ENCODE data around the gene TMEM51.
"Not testable (repeated sequence)": the region's sequence is repeated elsewhere in the genome, so short reads cannot be mapped to it uniquely, and the experiment has no call there.

The TMEM51 gene

GRCh38 chr1:15118579-15118978 is 35.0 kb upstream of the TMEM51 start:
- no peak overlapping the region for H3K27ac Mint-ChIP-seq
- DNase-seq (ENCODE audit: low spot score), result no peak
- H3K36me3 Mint-ChIP-seq (ENCODE audit: low read depth), result no peaks in the 10 kb centered on the region
- H3K9me3 Mint-ChIP-seq, result no peaks in the 10 kb centered on the region
- H3K27me3 Mint-ChIP-seq (ENCODE audit: low read depth), result no peaks in the 10 kb centered on the region
- H3K4me1 Mint-ChIP-seq (ENCODE audit: low read depth), result no peaks in the 10 kb centered on the region
- H3K4me3 Mint-ChIP-seq, result no peak overlapping the region

GRCh38 chr1:15120251-15120945 is 33.1 kb upstream of the TMEM51 start:
- no peak overlapping the region for H3K4me3 Mint-ChIP-seq
- H3K4me1 Mint-ChIP-seq (ENCODE audit: low read depth), result no peaks in the 10 kb centered on the region
- H3K36me3 Mint-ChIP-seq (ENCODE audit: low read depth), result no peaks in the 10 kb centered on the region
- no peak overlapping the region for H3K27ac Mint-ChIP-seq
- DNase-seq (ENCODE audit: low spot score), result no peak
- H3K27me3 Mint-ChIP-seq (ENCODE audit: low read depth), result peaks cover 1% of the 10 kb centered on the region
- H3K9me3 Mint-ChIP-seq, result no peaks in the 10 kb centered on the region

- DNase-seq (ENCODE audit: low spot score), result no peak
- no peaks in the 10 kb centered on the region for H3K9me3 Mint-ChIP-seq
- no peak overlapping the region for H3K4me3 Mint-ChIP-seq
- H3K27me3 Mint-ChIP-seq (ENCODE audit: low read depth), result peaks cover 4% of the 10 kb centered on the region
- H3K27ac Mint-ChIP-seq, result no peak overlapping the region
- no peaks in the 10 kb centered on the region for H3K4me1 Mint-ChIP-seq (ENCODE audit: low read depth)
- no peaks in the 10 kb centered on the region for H3K36me3 Mint-ChIP-seq (ENCODE audit: low read depth)
Observed at GRCh38 chr1:15122331-15122730, 31.2 kb upstream of the TMEM51 start.

- DNase-seq (ENCODE audit: low spot score), result no peak
- no peak overlapping the region for H3K27ac Mint-ChIP-seq
- no peaks in the 10 kb centered on the region for H3K9me3 Mint-ChIP-seq
- no peaks in the 10 kb centered on the region for H3K4me1 Mint-ChIP-seq (ENCODE audit: low read depth)
- H3K4me3 Mint-ChIP-seq, result no peak overlapping the region
- H3K27me3 Mint-ChIP-seq (ENCODE audit: low read depth), result peaks cover 4% of the 10 kb centered on the region
- H3K36me3 Mint-ChIP-seq (ENCODE audit: low read depth), result no peaks in the 10 kb centered on the region
Observed at GRCh38 chr1:15123270-15123669, 30.3 kb upstream of the TMEM51 start.

- no peaks in the 10 kb centered on the region for H3K36me3 Mint-ChIP-seq (ENCODE audit: low read depth)
- no peaks in the 10 kb centered on the region for H3K4me1 Mint-ChIP-seq (ENCODE audit: low read depth)
- H3K4me3 Mint-ChIP-seq, result no peak overlapping the region
- H3K9me3 Mint-ChIP-seq, result no peaks in the 10 kb centered on the region
- no peak overlapping the region for H3K27ac Mint-ChIP-seq
- peaks cover 4% of the 10 kb centered on the region for H3K27me3 Mint-ChIP-seq (ENCODE audit: low read depth)
- DNase-seq (ENCODE audit: low spot score), result no peak
Observed at GRCh38 chr1:15123925-15124324, 29.6 kb upstream of the TMEM51 start.

GRCh38 chr1:15124362-15125100 is 29.0 kb upstream of the TMEM51 start:
- Mint-ChIP-seq H3K27ac (no peak overlapping the region), H3K36me3 (ENCODE audit: low read depth) (no peaks in the 10 kb centered on the region), H3K4me1 (ENCODE audit: low read depth) (no peaks in the 10 kb centered on the region), H3K4me3 (no peak overlapping the region), H3K27me3 (ENCODE audit: low read depth) (peaks cover 4% of the 10 kb centered on the region), H3K9me3 (no peaks in the 10 kb centered on the region)
- DNase-seq (ENCODE audit: low spot score), result no peak

- no peak for DNase-seq (ENCODE audit: low spot score)
- no peak overlapping the region for H3K27ac Mint-ChIP-seq
- no peaks in the 10 kb centered on the region for H3K9me3 Mint-ChIP-seq
- H3K4me1 Mint-ChIP-seq (ENCODE audit: low read depth), result no peaks in the 10 kb centered on the region
- no peak overlapping the region for H3K4me3 Mint-ChIP-seq
- peaks cover 4% of the 10 kb centered on the region for H3K27me3 Mint-ChIP-seq (ENCODE audit: low read depth)
- no peaks in the 10 kb centered on the region for H3K36me3 Mint-ChIP-seq (ENCODE audit: low read depth)
Observed at GRCh38 chr1:15125101-15125745, 28.3 kb upstream of the TMEM51 start.

GRCh38 chr1:15128077-15128476 is 25.5 kb upstream of the TMEM51 start:
- DNase-seq (ENCODE audit: low spot score), result no peak
- no peaks in the 10 kb centered on the region for H3K9me3 Mint-ChIP-seq
- H3K4me3 Mint-ChIP-seq, result no peak overlapping the region
- no peaks in the 10 kb centered on the region for H3K4me1 Mint-ChIP-seq (ENCODE audit: low read depth)
- no peaks in the 10 kb centered on the region for H3K36me3 Mint-ChIP-seq (ENCODE audit: low read depth)
- H3K27me3 Mint-ChIP-seq (ENCODE audit: low read depth), result peaks cover 4% of the 10 kb centered on the region
- no peak overlapping the region for H3K27ac Mint-ChIP-seq

GRCh38 chr1:15128520-15129313 is 24.8 kb upstream of the TMEM51 start:
- DNase-seq (ENCODE audit: low spot score), result peak; percentile 62
- Mint-ChIP-seq H3K27ac (no peak overlapping the region), H3K27me3 (ENCODE audit: low read depth) (peaks cover 8% of the 10 kb centered on the region), H3K4me3 (no peak overlapping the region), H3K36me3 (ENCODE audit: low read depth) (no peaks in the 10 kb centered on the region), H3K4me1 (ENCODE audit: low read depth) (no peaks in the 10 kb centered on the region), H3K9me3 (no peaks in the 10 kb centered on the region)

- H3K9me3 Mint-ChIP-seq, result no peaks in the 10 kb centered on the region
- H3K27me3 Mint-ChIP-seq (ENCODE audit: low read depth), result peaks cover 17% of the 10 kb centered on the region
- H3K36me3 Mint-ChIP-seq (ENCODE audit: low read depth), result no peaks in the 10 kb centered on the region
- no peak for DNase-seq (ENCODE audit: low spot score)
- H3K27ac Mint-ChIP-seq, result no peak overlapping the region
- H3K4me3 Mint-ChIP-seq, result no peak overlapping the region
- no peaks in the 10 kb centered on the region for H3K4me1 Mint-ChIP-seq (ENCODE audit: low read depth)
Observed at GRCh38 chr1:15129944-15130343, 23.6 kb upstream of the TMEM51 start.

- no peaks in the 10 kb centered on the region for H3K4me1 Mint-ChIP-seq (ENCODE audit: low read depth)
- DNase-seq (ENCODE audit: low spot score), result no peak
- H3K36me3 Mint-ChIP-seq (ENCODE audit: low read depth), result no peaks in the 10 kb centered on the region
- H3K27ac Mint-ChIP-seq, result no peak overlapping the region
- peaks cover 19% of the 10 kb centered on the region for H3K27me3 Mint-ChIP-seq (ENCODE audit: low read depth)
- no peak overlapping the region for H3K4me3 Mint-ChIP-seq
- H3K9me3 Mint-ChIP-seq, result no peaks in the 10 kb centered on the region
Observed at GRCh38 chr1:15130607-15131006, 22.9 kb upstream of the TMEM51 start.

GRCh38 chr1:15132965-15133364 is 20.6 kb upstream of the TMEM51 start:
- H3K36me3 Mint-ChIP-seq (ENCODE audit: low read depth), result no peaks in the 10 kb centered on the region
- no peak for DNase-seq (ENCODE audit: low spot score)
- H3K9me3 Mint-ChIP-seq, result no peaks in the 10 kb centered on the region
- no peak overlapping the region for H3K4me3 Mint-ChIP-seq
- H3K27me3 Mint-ChIP-seq (ENCODE audit: low read depth), result peaks cover 35% of the 10 kb centered on the region
- no peak overlapping the region for H3K27ac Mint-ChIP-seq
- H3K4me1 Mint-ChIP-seq (ENCODE audit: low read depth), result no peaks in the 10 kb centered on the region

- Mint-ChIP-seq H3K4me1 (ENCODE audit: low read depth) (no peaks in the 10 kb centered on the region), H3K4me3 (no peak overlapping the region), H3K27me3 (ENCODE audit: low read depth) (peaks cover 35% of the 10 kb centered on the region), H3K27ac (no peak overlapping the region), H3K9me3 (no peaks in the 10 kb centered on the region), H3K36me3 (ENCODE audit: low read depth) (no peaks in the 10 kb centered on the region)
- DNase-seq (ENCODE audit: low spot score), result no peak
Observed at GRCh38 chr1:15134285-15134684, 19.3 kb upstream of the TMEM51 start.

GRCh38 chr1:15135604-15136003 is 17.9 kb upstream of the TMEM51 start:
- DNase-seq (ENCODE audit: low spot score); H3K36me3 Mint-ChIP-seq (ENCODE audit: low read depth); H3K9me3 Mint-ChIP-seq; H3K4me3 Mint-ChIP-seq; H3K4me1 Mint-ChIP-seq (ENCODE audit: low read depth); H3K27ac Mint-ChIP-seq: not testable (repeated sequence)
- peaks cover 41% of the 10 kb centered on the region for H3K27me3 Mint-ChIP-seq (ENCODE audit: low read depth)

All from T-helper 2 cell treated with Interferon-gamma antibody and Interleukin-4, amounts not matched to agents 5 μg/mL and 100 μg/mL, for 36 hours (primary cell).